ENCODE data around the gene TFPT. TPM values are rescaled to one million over a fixed set of nuclear protein-coding genes. Genes with fewer than 3 reads are reported as not detected.

TFPT gene
- total and polyA plus RNA-seq, 2 experiments from 2014 or later: 14.7 to 25.9 TPM

- WGBS (ENCODE audit: low lambda C conversion rate, missing lambda C conversion rate): 83% methylated on average over 3 of the region's 3 CpGs
- Histone ChIP-seq H3K79me2 (peaks cover 14% of the 10 kb centered on the region), H3K27me3 (no peaks in the 10 kb centered on the region), H3K4me2 (no peak overlapping the region), H4K20me1 (ENCODE audit: insufficient read depth, poor library complexity, severe bottlenecking) (no peaks in the 10 kb centered on the region), H3K36me3 (replicated peaks; ENCODE audit: insufficient read depth, low read depth) (no peaks in the 10 kb centered on the region), H2AFZ (no peak overlapping the region), H3K4me3 (no peak overlapping the region), H3K9me3 (ENCODE audit: low read depth) (no peaks in the 10 kb centered on the region), H3K9me2 (replicated peaks; ENCODE audit: insufficient read depth) (no peaks in the 10 kb centered on the region), H3K27ac (no peak overlapping the region), H3K4me1 (ENCODE audit: insufficient read depth) (peaks cover 16% of the 10 kb centered on the region)
- DNase-seq (ENCODE audit: low spot score): peak; percentile 51
- TF ChIP-seq EZH2 (IDR thresholded peaks at IDR 0.05; ENCODE audit: borderline replicate concordance): no peak
- TF ChIP-seq EZH2phosphoT487 (IDR thresholded peaks at IDR 0.05; ENCODE audit: low read depth, severe bottlenecking, unreplicated experiment): no peak
Measured at GRCh38 chr19:54156953-54157352, 41.5 kb upstream of the TFPT start.

- no peak for DNase-seq (ENCODE audit: low spot score)
- peaks cover 14% of the 10 kb centered on the region for H3K79me2 ChIP-seq
- no peak overlapping the region for H3K4me2 ChIP-seq
- no peak overlapping the region for H2AFZ ChIP-seq
- H3K27me3 ChIP-seq: no peaks in the 10 kb centered on the region
- no peaks in the 10 kb centered on the region for H3K36me3 ChIP-seq (replicated peaks; ENCODE audit: insufficient read depth, low read depth)
- H3K4me1 ChIP-seq (ENCODE audit: insufficient read depth): peaks cover 16% of the 10 kb centered on the region
- no peaks in the 10 kb centered on the region for H4K20me1 ChIP-seq (ENCODE audit: insufficient read depth, poor library complexity, severe bottlenecking)
- no peak overlapping the region for H3K27ac ChIP-seq
- TF ChIP-seq EZH2 (IDR thresholded peaks at IDR 0.05; ENCODE audit: borderline replicate concordance) (no peak), CTCF (IDR thresholded peaks at IDR 0.05; ENCODE audit: poor library complexity) (no peak), EZH2phosphoT487 (IDR thresholded peaks at IDR 0.05; ENCODE audit: low read depth, severe bottlenecking, unreplicated experiment) (no peak)
- no peaks in the 10 kb centered on the region for H3K9me2 ChIP-seq (replicated peaks; ENCODE audit: insufficient read depth)
- H3K4me3 ChIP-seq: no peak overlapping the region
- 84% methylated on average over 11 of the region's 11 CpGs for WGBS (ENCODE audit: low lambda C conversion rate, missing lambda C conversion rate)
- no peaks in the 10 kb centered on the region for H3K9me3 ChIP-seq (ENCODE audit: low read depth)
Measured at GRCh38 chr19:54156490-54156889, 41.0 kb upstream of the TFPT start.

DNA sequence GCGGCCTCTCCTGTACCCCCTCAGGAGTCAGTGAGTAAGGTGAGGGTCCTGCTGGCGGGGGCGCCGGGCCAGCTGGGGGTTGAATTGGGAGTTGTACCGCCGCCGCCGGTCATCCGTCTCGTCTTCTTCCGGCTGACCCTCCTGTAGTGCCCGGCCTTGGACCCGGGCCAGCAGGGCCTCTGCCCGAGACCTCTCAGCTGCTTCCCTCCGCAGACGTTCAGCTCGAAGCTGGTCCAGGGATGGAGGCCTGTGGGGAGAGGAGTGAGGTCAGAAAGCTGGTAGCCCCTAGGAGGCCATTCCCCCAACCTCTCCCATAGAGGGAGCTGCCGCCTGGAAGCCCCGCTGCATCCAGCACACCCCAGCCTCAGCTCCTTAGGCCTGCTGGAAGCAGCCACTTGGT is 40.2 kb upstream of the TFPT start:
- H2AFZ ChIP-seq: no peak overlapping the region
- no peaks in the 10 kb centered on the region for H3K36me3 ChIP-seq (replicated peaks; ENCODE audit: insufficient read depth, low read depth)
- H3K27me3 ChIP-seq: no peaks in the 10 kb centered on the region
- peaks cover 14% of the 10 kb centered on the region for H3K79me2 ChIP-seq
- no peak overlapping the region for H3K27ac ChIP-seq
- H3K9me3 ChIP-seq (ENCODE audit: low read depth): no peaks in the 10 kb centered on the region
- no peak for TF ChIP-seq EZH2 (IDR thresholded peaks at IDR 0.05; ENCODE audit: borderline replicate concordance)
- TF ChIP-seq EZH2phosphoT487 (IDR thresholded peaks at IDR 0.05; ENCODE audit: low read depth, severe bottlenecking, unreplicated experiment): no peak
- TF ChIP-seq CTCF (IDR thresholded peaks at IDR 0.05; ENCODE audit: poor library complexity): no peak
- no peaks in the 10 kb centered on the region for H3K9me2 ChIP-seq (replicated peaks; ENCODE audit: insufficient read depth)
- 95% methylated on average over 16 of the region's 19 CpGs for WGBS (ENCODE audit: low lambda C conversion rate, missing lambda C conversion rate)
- no peak overlapping the region for H3K4me3 ChIP-seq
- no peak for DNase-seq (ENCODE audit: low spot score)
- H3K4me2 ChIP-seq: no peak overlapping the region
- H3K4me1 ChIP-seq (ENCODE audit: insufficient read depth): peaks cover 12% of the 10 kb centered on the region
- H4K20me1 ChIP-seq (ENCODE audit: insufficient read depth, poor library complexity, severe bottlenecking): no peaks in the 10 kb centered on the region

- Histone ChIP-seq H4K20me1 (ENCODE audit: insufficient read depth, poor library complexity, severe bottlenecking) (no peaks in the 10 kb centered on the region), H3K27ac (no peak overlapping the region), H3K9me3 (ENCODE audit: low read depth) (no peaks in the 10 kb centered on the region), H3K79me2 (peaks cover 14% of the 10 kb centered on the region), H2AFZ (no peak overlapping the region), H3K4me1 (ENCODE audit: insufficient read depth) (peaks cover 8% of the 10 kb centered on the region), H3K27me3 (no peaks in the 10 kb centered on the region), H3K4me3 (no peak overlapping the region), H3K9me2 (replicated peaks; ENCODE audit: insufficient read depth) (no peaks in the 10 kb centered on the region), H3K4me2 (no peak overlapping the region), H3K36me3 (replicated peaks; ENCODE audit: insufficient read depth, low read depth) (no peaks in the 10 kb centered on the region)
- DNase-seq (ENCODE audit: low spot score): no peak
- 91% methylated on average over 18 of the region's 18 CpGs for WGBS (ENCODE audit: low lambda C conversion rate, missing lambda C conversion rate)
- TF ChIP-seq EZH2 (IDR thresholded peaks at IDR 0.05; ENCODE audit: borderline replicate concordance): no peak
- no peak for TF ChIP-seq CTCF (IDR thresholded peaks at IDR 0.05; ENCODE audit: poor library complexity)
- no peak for TF ChIP-seq EZH2phosphoT487 (IDR thresholded peaks at IDR 0.05; ENCODE audit: low read depth, severe bottlenecking, unreplicated experiment)
Measured at GRCh38 chr19:54154603-54155345, 39.3 kb upstream of the TFPT start.

All from hepatocyte (in vitro differentiated cells).